HEK293 (cell line): ENCODE results near the gene WDR1.

Experiments
- GLI4 ChIP-seq: fragments of 450-650 bp; formaldehyde crosslinking; IDR thresholded peaks from 2 replicates; pipeline ENCODE4 v1.5.1; 2016; ENCODE audit warnings: missing biosample characterization, missing genetic modification characterization
- IKZF3 ChIP-seq: fragments of 450-650 bp; IDR thresholded peaks from 2 replicates; pipeline ENCODE4 v1.5.0; 2018; ENCODE audit warnings: missing biosample characterization, mild to moderate bottlenecking, missing genetic modification characterization, moderate library complexity
- RBAK ChIP-seq: fragments of 450-650 bp; formaldehyde crosslinking; IDR thresholded peaks from 2 replicates; pipeline ENCODE4 v1.5.1; 2016; ENCODE audit warnings: missing biosample characterization, missing genetic modification characterization
- SP2 ChIP-seq: fragments of 450-650 bp; formaldehyde crosslinking; IDR thresholded peaks from 2 replicates; pipeline ENCODE4 v1.5.1; 2016; ENCODE audit warnings: missing biosample characterization, missing genetic modification characterization
- YY1 ChIP-seq: fragments of 450-650 bp; formaldehyde crosslinking; IDR thresholded peaks from 2 replicates; pipeline ENCODE4 v1.5.1; 2018; ENCODE audit warnings: missing biosample characterization, missing genetic modification characterization
- ZBTB21 ChIP-seq: fragments of 450-650 bp; formaldehyde crosslinking; IDR thresholded peaks from 2 replicates; pipeline ENCODE4 v1.5.1; 2017; ENCODE audit warnings: missing biosample characterization, missing genetic modification characterization
- ZFHX2 ChIP-seq: fragments of 450-650 bp; formaldehyde crosslinking; conservative IDR thresholded peaks from 2 replicates; pipeline ENCODE4 v1.5.1; 2016; ENCODE audit warnings: missing biosample characterization, missing genetic modification characterization
- ZNF174 ChIP-seq: fragments of 450-650 bp; formaldehyde crosslinking; IDR thresholded peaks from 2 replicates; pipeline ENCODE4 v1.5.0; 2017; ENCODE audit warnings: missing biosample characterization, mild to moderate bottlenecking, missing genetic modification characterization
- ZNF501 ChIP-seq: fragments of 450-650 bp; formaldehyde crosslinking; IDR thresholded peaks from 2 replicates; pipeline ENCODE4 v1.5.1; 2016; ENCODE audit warnings: missing biosample characterization, missing genetic modification characterization
- ZNF747 ChIP-seq: fragments of 450-650 bp; formaldehyde crosslinking; IDR thresholded peaks from 2 replicates; pipeline ENCODE4 v1.5.1; 2016; ENCODE audit warnings: missing biosample characterization, missing genetic modification characterization
- TF ChIP-seq, protein P1 (sequence below): fragments of 450-650 bp; formaldehyde crosslinking; IDR thresholded peaks from 2 replicates; pipeline ENCODE4 v1.5.1; 2017; ENCODE audit warnings: missing biosample characterization, missing genetic modification characterization
- TF ChIP-seq, protein P2 (sequence below): fragments of 450-650 bp; formaldehyde crosslinking; IDR thresholded peaks from 2 replicates; pipeline ENCODE4 v1.5.1; 2016; ENCODE audit warnings: missing biosample characterization, missing genetic modification characterization
- TF ChIP-seq, protein P3 (sequence below): fragments of 450-650 bp; formaldehyde crosslinking; IDR thresholded peaks from 2 replicates; pipeline ENCODE4 v1.5.1; 2016; ENCODE audit warnings: missing biosample characterization, missing genetic modification characterization

DNA sequence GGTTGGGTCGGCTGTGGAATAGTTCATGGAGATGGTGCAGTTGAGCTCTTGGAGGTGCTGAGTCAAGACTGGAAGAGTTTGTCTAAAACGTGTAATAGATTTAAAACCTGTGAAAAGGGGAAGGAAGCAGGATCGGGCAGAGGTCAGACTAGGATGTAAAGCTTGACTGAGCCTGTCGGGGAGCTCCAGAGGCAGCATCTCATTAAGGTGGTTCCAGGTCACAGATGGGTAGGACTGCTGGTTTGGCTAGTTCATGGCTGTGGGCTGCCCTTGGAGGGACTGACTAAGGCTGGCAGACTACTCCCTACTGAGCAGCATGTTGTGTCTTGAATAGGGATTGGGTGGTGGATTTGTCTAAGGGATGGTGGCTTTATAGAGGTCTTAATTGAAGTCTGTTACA lies 28.4 kb upstream of the WDR1 start:
- TF ChIP-seq, protein P1, sequence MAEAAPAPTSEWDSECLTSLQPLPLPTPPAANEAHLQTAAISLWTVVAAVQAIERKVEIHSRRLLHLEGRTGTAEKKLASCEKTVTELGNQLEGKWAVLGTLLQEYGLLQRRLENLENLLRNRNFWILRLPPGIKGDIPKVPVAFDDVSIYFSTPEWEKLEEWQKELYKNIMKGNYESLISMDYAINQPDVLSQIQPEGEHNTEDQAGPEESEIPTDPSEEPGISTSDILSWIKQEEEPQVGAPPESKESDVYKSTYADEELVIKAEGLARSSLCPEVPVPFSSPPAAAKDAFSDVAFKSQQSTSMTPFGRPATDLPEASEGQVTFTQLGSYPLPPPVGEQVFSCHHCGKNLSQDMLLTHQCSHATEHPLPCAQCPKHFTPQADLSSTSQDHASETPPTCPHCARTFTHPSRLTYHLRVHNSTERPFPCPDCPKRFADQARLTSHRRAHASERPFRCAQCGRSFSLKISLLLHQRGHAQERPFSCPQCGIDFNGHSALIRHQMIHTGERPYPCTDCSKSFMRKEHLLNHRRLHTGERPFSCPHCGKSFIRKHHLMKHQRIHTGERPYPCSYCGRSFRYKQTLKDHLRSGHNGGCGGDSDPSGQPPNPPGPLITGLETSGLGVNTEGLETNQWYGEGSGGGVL = no peak
- TF ChIP-seq IKZF3 (tag by site-specific recombination) (no peak), ZNF174 (tag by site-specific recombination) (no peak), RBAK (tag by site-specific recombination) (no peak), SP2 (tag by site-specific recombination) (no peak), ZBTB21 (tag by site-specific recombination) (no peak), ZFHX2 (tag by site-specific recombination) (no peak), ZNF747 (tag by site-specific recombination) (no peak), GLI4 (tag by site-specific recombination) (no peak), ZNF501 (tag by site-specific recombination) (no peak), YY1 (tag by site-specific recombination) (no peak)
- TF ChIP-seq, protein P2, sequence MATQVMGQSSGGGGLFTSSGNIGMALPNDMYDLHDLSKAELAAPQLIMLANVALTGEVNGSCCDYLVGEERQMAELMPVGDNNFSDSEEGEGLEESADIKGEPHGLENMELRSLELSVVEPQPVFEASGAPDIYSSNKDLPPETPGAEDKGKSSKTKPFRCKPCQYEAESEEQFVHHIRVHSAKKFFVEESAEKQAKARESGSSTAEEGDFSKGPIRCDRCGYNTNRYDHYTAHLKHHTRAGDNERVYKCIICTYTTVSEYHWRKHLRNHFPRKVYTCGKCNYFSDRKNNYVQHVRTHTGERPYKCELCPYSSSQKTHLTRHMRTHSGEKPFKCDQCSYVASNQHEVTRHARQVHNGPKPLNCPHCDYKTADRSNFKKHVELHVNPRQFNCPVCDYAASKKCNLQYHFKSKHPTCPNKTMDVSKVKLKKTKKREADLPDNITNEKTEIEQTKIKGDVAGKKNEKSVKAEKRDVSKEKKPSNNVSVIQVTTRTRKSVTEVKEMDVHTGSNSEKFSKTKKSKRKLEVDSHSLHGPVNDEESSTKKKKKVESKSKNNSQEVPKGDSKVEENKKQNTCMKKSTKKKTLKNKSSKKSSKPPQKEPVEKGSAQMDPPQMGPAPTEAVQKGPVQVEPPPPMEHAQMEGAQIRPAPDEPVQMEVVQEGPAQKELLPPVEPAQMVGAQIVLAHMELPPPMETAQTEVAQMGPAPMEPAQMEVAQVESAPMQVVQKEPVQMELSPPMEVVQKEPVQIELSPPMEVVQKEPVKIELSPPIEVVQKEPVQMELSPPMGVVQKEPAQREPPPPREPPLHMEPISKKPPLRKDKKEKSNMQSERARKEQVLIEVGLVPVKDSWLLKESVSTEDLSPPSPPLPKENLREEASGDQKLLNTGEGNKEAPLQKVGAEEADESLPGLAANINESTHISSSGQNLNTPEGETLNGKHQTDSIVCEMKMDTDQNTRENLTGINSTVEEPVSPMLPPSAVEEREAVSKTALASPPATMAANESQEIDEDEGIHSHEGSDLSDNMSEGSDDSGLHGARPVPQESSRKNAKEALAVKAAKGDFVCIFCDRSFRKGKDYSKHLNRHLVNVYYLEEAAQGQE (tag by site-specific recombination) = no peak
- TF ChIP-seq, protein P3, sequence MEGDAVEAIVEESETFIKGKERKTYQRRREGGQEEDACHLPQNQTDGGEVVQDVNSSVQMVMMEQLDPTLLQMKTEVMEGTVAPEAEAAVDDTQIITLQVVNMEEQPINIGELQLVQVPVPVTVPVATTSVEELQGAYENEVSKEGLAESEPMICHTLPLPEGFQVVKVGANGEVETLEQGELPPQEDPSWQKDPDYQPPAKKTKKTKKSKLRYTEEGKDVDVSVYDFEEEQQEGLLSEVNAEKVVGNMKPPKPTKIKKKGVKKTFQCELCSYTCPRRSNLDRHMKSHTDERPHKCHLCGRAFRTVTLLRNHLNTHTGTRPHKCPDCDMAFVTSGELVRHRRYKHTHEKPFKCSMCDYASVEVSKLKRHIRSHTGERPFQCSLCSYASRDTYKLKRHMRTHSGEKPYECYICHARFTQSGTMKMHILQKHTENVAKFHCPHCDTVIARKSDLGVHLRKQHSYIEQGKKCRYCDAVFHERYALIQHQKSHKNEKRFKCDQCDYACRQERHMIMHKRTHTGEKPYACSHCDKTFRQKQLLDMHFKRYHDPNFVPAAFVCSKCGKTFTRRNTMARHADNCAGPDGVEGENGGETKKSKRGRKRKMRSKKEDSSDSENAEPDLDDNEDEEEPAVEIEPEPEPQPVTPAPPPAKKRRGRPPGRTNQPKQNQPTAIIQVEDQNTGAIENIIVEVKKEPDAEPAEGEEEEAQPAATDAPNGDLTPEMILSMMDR (tag by site-specific recombination) = no peak
